ENCODE results near the gene HDDC3. TPM values are rescaled to one million over a fixed set of nuclear protein-coding genes. Genes with fewer than 3 reads are reported as not detected.

HDDC3 gene
- total and polyA plus RNA-seq, 10 donors, result 12.8 to 34.5 (median 21.7) TPM

DNA sequence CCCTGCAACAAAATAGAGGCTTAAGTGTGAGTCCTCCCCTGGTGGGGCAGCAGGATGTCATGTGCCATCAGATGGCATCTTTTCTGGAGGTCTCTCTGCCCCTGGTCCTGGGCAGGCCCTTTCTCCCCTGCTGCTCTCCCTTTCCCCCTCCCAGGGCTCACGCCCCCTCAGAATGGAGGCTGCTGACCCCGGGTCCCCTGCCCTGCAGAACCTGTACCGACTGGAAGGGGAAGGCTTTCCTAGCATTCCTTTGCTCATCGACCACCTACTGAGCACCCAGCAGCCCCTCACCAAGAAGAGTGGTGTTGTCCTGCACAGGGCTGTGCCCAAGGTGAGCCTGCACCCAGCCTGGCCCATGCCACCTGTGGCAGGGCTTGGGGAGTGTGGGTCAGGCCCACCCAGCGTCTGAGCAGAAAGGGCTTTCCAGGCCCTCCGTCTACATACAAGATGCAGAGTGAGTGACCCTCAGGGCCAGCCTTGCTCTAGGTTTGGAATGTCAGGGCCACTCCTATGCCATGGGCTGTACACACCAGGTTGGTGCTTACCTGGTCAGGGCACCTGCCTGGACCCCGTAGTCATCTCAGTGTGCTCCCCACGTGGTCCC lies 40.9 kb downstream of the HDDC3 start:
- Histone ChIP-seq H3K9me3 (no peaks in the 10 kb centered on the region), H3K4me1 (peaks cover 8 to 99% (median 68%) of the 10 kb centered on the region in 6 donors), H3K27ac (peak overlapping the region in 4 of 8 donors; percentile 3 to 98 (median 36)), H3K27me3 (replicated peaks in 1 of 7) (peaks cover 0 to 8% (median 0%) of the 10 kb centered on the region in 7 donors), H3K4me3 (no peak overlapping the region), H3K36me3 (peaks cover 9 to 100% (median 80%) of the 10 kb centered on the region in 6 donors)
- TF ChIP-seq POLR2A (IDR thresholded peaks at IDR 0.05) (no peak), POLR2AphosphoS5 (IDR thresholded peaks at IDR 0.05) (peak in 2 of 3 donors; percentile 9 to 57), CTCF (IDR thresholded peaks at IDR 0.05 in 8 of 11, conservative IDR thresholded peaks at IDR 0.05 in 3 of 11) (no peak)
- WGBS, 5 donors, result 79 to 92% (median 90%) methylated on average over 8 of the region's 8 CpGs
- DNase-seq, result no peak
- intact Hi-C loops (cut with DNase I; ENCODE audit: low total_unique reads), result no loop called here

- intact Hi-C loops (cut with DNase I; ENCODE audit: low total_unique reads), result no loop called here
- Histone ChIP-seq H3K4me1 (peaks cover 13 to 99% (median 68%) of the 10 kb centered on the region in 6 donors), H3K27me3 (replicated peaks in 1 of 7) (peaks cover 0 to 8% (median 0%) of the 10 kb centered on the region in 7 donors), H3K4me3 (peak overlapping the region in 2 of 8 donors; percentile 13 to 80), H3K27ac (peak overlapping the region in 5 of 8 donors; percentile 27 to 98 (median 33)), H3K9me3 (no peaks in the 10 kb centered on the region), H3K36me3 (peaks cover 9 to 99% (median 77%) of the 10 kb centered on the region in 6 donors)
- WGBS, 5 donors, result 74 to 100% (median 76%) methylated on average over 10 to 12 of the region's 12 CpGs
- DNase-seq, result peak; percentile 74
- TF ChIP-seq POLR2A (IDR thresholded peaks at IDR 0.05), result no peak
- TF ChIP-seq CTCF (IDR thresholded peaks at IDR 0.05 in 8 of 11, conservative IDR thresholded peaks at IDR 0.05 in 3 of 11), result no peak
- peak in 2 of 3 donors; percentile 33 to 54 for TF ChIP-seq POLR2AphosphoS5 (IDR thresholded peaks at IDR 0.05)
These were observed 41.5 kb downstream of the HDDC3 start for GRCh38 chr15:90890839-90891238.

DNA sequence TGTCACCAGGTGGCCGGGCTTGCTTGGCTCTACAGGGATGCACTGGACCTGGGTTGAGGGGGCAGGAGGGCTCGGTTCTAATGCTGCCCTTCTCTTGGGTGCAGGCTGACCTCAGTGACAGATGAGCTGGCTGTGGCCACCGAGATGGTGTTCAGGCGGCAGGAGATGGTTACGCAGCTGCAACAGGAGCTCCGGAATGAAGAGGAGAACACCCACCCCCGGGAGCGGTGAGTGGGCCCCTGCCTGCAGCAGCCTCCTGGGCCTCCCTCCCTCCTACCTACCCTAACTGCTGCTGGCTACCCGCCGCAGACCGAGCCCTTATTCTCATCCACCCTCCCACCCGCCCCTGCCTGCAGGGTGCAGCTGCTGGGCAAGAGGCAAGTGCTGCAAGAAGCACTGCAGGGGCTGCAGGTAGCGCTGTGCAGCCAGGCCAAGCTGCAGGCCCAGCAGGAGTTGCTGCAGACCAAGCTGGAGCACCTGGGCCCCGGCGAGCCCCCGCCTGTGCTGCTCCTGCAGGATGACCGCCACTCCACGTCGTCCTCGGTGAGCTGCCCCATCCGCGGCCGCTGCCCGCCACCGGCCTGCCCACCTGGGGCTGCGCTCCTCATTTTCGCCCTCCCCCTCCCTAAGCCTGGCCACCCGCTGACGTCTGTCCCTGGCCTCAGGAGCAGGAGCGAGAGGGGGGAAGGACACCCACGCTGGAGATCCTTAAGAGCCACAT lies 42.5 kb downstream of the HDDC3 start:
- TF ChIP-seq POLR2A (IDR thresholded peaks at IDR 0.05), result no peak
- no peak for TF ChIP-seq CTCF (IDR thresholded peaks at IDR 0.05 in 8 of 11, conservative IDR thresholded peaks at IDR 0.05 in 3 of 11)
- peak in 2 of 3 donors; percentile 19 to 66 for TF ChIP-seq POLR2AphosphoS5 (IDR thresholded peaks at IDR 0.05)
- H3K4me1 ChIP-seq, result peaks cover 23 to 99% (median 68%) of the 10 kb centered on the region in 6 donors
- intact Hi-C loops (cut with DNase I; ENCODE audit: low total_unique reads), result loop anchor here (5.0 to 10.0 kb wide), 2 partner anchors 55 to 173 kb away; partner anchors contain the start of gene BLM
- no peaks in the 10 kb centered on the region for H3K9me3 ChIP-seq
- 80 to 93% (median 85%) methylated on average over 24 to 31 of the region's 31 CpGs for WGBS, 5 donors
- peaks cover 0 to 8% (median 0%) of the 10 kb centered on the region in 7 donors for H3K27me3 ChIP-seq (replicated peaks in 1 of 7)
- peak; percentile 74 for DNase-seq
- peak overlapping the region in 5 of 8 donors; percentile 27 to 98 (median 42) for H3K27ac ChIP-seq
- peak overlapping the region in 4 of 8 donors; percentile 0 to 80 (median 14) for H3K4me3 ChIP-seq
- peaks cover 9 to 89% (median 69%) of the 10 kb centered on the region in 6 donors for H3K36me3 ChIP-seq
